Keratinocyte (primary cell): ENCODE results near the gene ALOX12B. TPM values are rescaled to one million over a fixed set of nuclear protein-coding genes. Genes with fewer than 3 reads are reported as not detected.

Experiments
- DNase-seq: peaks from one replicate; pipeline ENCODE4 v3.0.0-alpha.2; 2011; ENCODE audit warnings: low read depth, missing footprints, low spot score
- FAIRE-seq: peaks from 2 replicates; lab custom pipeline; 2011; peaks lifted over from hg19 to GRCh38; lab: Jason Lieb, UNC
- H2AFZ ChIP-seq: 2 replicates; pipeline ENCODE4 v1.6.0; 2012; ENCODE audit warnings: low read length, control low read depth, inconsistent platforms; ENCODE audit not compliant: control insufficient read depth
- H3K27ac ChIP-seq: 2 replicates; pipeline ENCODE4 v1.5.1; 2011; ENCODE audit warnings: low read length; ENCODE audit not compliant: control insufficient read depth, insufficient read depth
- H3K27me3 ChIP-seq: 3 replicates; pipeline ENCODE4 v1.6.0; 2011; ENCODE audit warnings: low read length; ENCODE audit not compliant: control insufficient read depth, insufficient read depth; ENCODE audit errors: extremely low read depth
- H3K36me3 ChIP-seq, 2 experiments: 2 replicates in 1 of 2; 3 replicates in 1 of 2; pipeline ENCODE4 v1.5.1; 2011; ENCODE audit warnings: low read length in 2 of 2, mild to moderate bottlenecking in 1 of 2; ENCODE audit not compliant: control insufficient read depth in 2 of 2, insufficient read depth in 2 of 2; ENCODE audit errors: extremely low read depth in 1 of 2
- H3K4me1 ChIP-seq: 3 replicates; pipeline ENCODE4 v1.5.1; 2011; ENCODE audit warnings: low read length; ENCODE audit not compliant: control insufficient read depth, insufficient read depth; ENCODE audit errors: extremely low read depth
- H3K4me2 ChIP-seq: 3 replicates; pipeline ENCODE4 v1.6.0; 2011; ENCODE audit warnings: low read depth, low read length; ENCODE audit not compliant: control insufficient read depth, insufficient read depth; ENCODE audit errors: extremely low read depth
- H3K4me3 ChIP-seq, 3 experiments: fragments of 200-600 bp in 1 of 3; sonication (generic) in 1 of 3; 2 replicates in 2 of 3; 3 replicates in 1 of 3; pipeline ENCODE4 v1.5.1; 2011 to 2016; ENCODE audit warnings: low read length in 3 of 3, mild to moderate bottlenecking in 3 of 3, control low read depth in 2 of 3, inconsistent platforms in 1 of 3, low read depth in 1 of 3, mixed read lengths in 1 of 3, mixed run types in 1 of 3, moderate library complexity in 1 of 3; ENCODE audit not compliant: control insufficient read depth in 2 of 3, insufficient read depth in 2 of 3; ENCODE audit errors: extremely low read depth in 1 of 3
- H3K79me2 ChIP-seq: 2 replicates; pipeline ENCODE4 v1.6.0; 2012; ENCODE audit warnings: low read length; ENCODE audit not compliant: control insufficient read depth, insufficient read depth
- H3K9ac ChIP-seq: 3 replicates; pipeline ENCODE4 v1.6.0; 2011; ENCODE audit warnings: low read length; ENCODE audit not compliant: control insufficient read depth, insufficient read depth; ENCODE audit errors: extremely low read depth
- H3K9me1 ChIP-seq: 3 replicates; pipeline ENCODE4 v1.6.0; 2011; ENCODE audit warnings: low read length; ENCODE audit not compliant: control insufficient read depth, insufficient read depth; ENCODE audit errors: extremely low read depth
- H3K9me3 ChIP-seq: 2 replicates; pipeline ENCODE4 v1.5.1; 2012; ENCODE audit warnings: low read depth, low read length; ENCODE audit not compliant: control insufficient read depth
- H4K20me1 ChIP-seq: 3 replicates; pipeline ENCODE4 v1.6.0; 2011; ENCODE audit warnings: low read length; ENCODE audit not compliant: control insufficient read depth, insufficient read depth; ENCODE audit errors: extremely low read depth
- CTCF ChIP-seq, 3 experiments: IDR thresholded peaks in 1 of 3; conservative IDR thresholded peaks in 1 of 3; optimal IDR thresholded peaks in 1 of 3; 2 replicates in 2 of 3; 3 replicates in 1 of 3; pipeline versions ENCODE3 to v1.5.1; 2011; ENCODE audit warnings: low read length in 3 of 3, mild to moderate bottlenecking in 3 of 3, moderate library complexity in 2 of 3, control low read depth in 1 of 3, inconsistent platforms in 1 of 3; ENCODE audit not compliant: insufficient read depth in 2 of 3; ENCODE audit errors: extremely low read depth in 1 of 3
- EZH2 ChIP-seq: IDR thresholded peaks from one replicate; pipeline ENCODE4 v1.6.1; 2012; ENCODE audit warnings: inconsistent platforms, mild to moderate bottlenecking, low read length, moderate library complexity
- dilution Hi-C: fragments of 300-500 bp; cut with MboI; formaldehyde crosslinking; loops from one replicate; pipeline ENCODE4 v1.7.0; 2020; ENCODE audit warnings: low sequenced_read_pairs; ENCODE audit not compliant: extremely low pct_ligation_motif_present
- polyA plus RNA-seq, 5 experiments: library from polyadenylated mRNA; depleted of rRNA in 3 of 5; stranded (reverse) in 3 of 5; stranded (forward) in 1 of 5; unstranded in 1 of 5; fragments of >200 nt; gene quantifications; 1 replicate in 1 of 5; 2 replicates in 3 of 5; 3 replicates in 1 of 5; pipeline versions ENCODE4 v1.2.1 to v1.2.3, GENCODE V29; 2011 to 2012; ENCODE audit warnings: missing spikeins in 2 of 5, low read depth in 1 of 5, low replicate concordance in 1 of 5

Gene ALOX12B
- polyA plus RNA-seq, 1 donor (not counting 4 experiments of a cell fraction or from before 2014, with no cell fraction given), result 0.47 TPM

GRCh38 chr17:8128125-8128784 lies 40.7 kb upstream of the ALOX12B start:
- H3K27ac ChIP-seq, result no peak overlapping the region
- H3K9me1 ChIP-seq, result peaks cover 3% of the 10 kb centered on the region
- no peak overlapping the region for H3K4me2 ChIP-seq
- no peak overlapping the region for H3K9ac ChIP-seq
- no peak overlapping the region for H3K4me3 ChIP-seq
- FAIRE-seq (no peak), DNase-seq (no peak)
- peaks cover 2% of the 10 kb centered on the region for H4K20me1 ChIP-seq
- no peak for TF ChIP-seq EZH2
- TF ChIP-seq CTCF (optimal IDR thresholded peaks at IDR 0.05 in 1 of 3, IDR thresholded peaks at IDR 0.05 in 1 of 3, conservative IDR thresholded peaks at IDR 0.05 in 1 of 3; ENCODE audit: extremely low read depth in 1 of 3, insufficient read depth in 2 of 3, low read length in 3 of 3), result no peak
- dilution Hi-C loops, result no loop called here
- no peaks in the 10 kb centered on the region for H3K36me3 ChIP-seq
- no peaks in the 10 kb centered on the region for H3K79me2 ChIP-seq
- peaks cover 27% of the 10 kb centered on the region for H3K4me1 ChIP-seq
- H3K9me3 ChIP-seq, result no peaks in the 10 kb centered on the region
- H2AFZ ChIP-seq, result no peak overlapping the region
- peaks cover 19% of the 10 kb centered on the region for H3K27me3 ChIP-seq

GRCh38 chr17:8126491-8127066 lies 39.1 kb upstream of the ALOX12B start:
- dilution Hi-C loops, result no loop called here
- Histone ChIP-seq H3K27me3 (peaks cover 26% of the 10 kb centered on the region), H3K27ac (peak overlapping the region; percentile 13), H4K20me1 (peaks cover 2% of the 10 kb centered on the region), H3K36me3 (no peaks in the 10 kb centered on the region), H3K9ac (peak overlapping the region; percentile 72), H3K79me2 (no peaks in the 10 kb centered on the region), H3K4me3 (peak overlapping the region; percentile 53 to 93 (median 93)), H3K9me1 (peaks cover 3% of the 10 kb centered on the region), H3K4me2 (peak overlapping the region; percentile 92), H3K4me1 (peaks cover 33% of the 10 kb centered on the region), H3K9me3 (no peaks in the 10 kb centered on the region), H2AFZ (peak overlapping the region; percentile 99)
- no peak for FAIRE-seq
- TF ChIP-seq EZH2 (no peak), CTCF (optimal IDR thresholded peaks at IDR 0.05 in 1 of 3, IDR thresholded peaks at IDR 0.05 in 1 of 3, conservative IDR thresholded peaks at IDR 0.05 in 1 of 3; ENCODE audit: extremely low read depth in 1 of 3, insufficient read depth in 2 of 3, low read length in 3 of 3) (no peak)
- DNase-seq, result no peak
